ENCODE data around the gene SIGLEC11.
A peak's percentile ranks its signal among the peaks of the same experiment; 100 is the strongest.
"Not testable (repeated sequence)": the region's sequence is repeated elsewhere in the genome, so short reads cannot be mapped to it uniquely, and the experiment has no call there.

SIGLEC11 gene, protein sequence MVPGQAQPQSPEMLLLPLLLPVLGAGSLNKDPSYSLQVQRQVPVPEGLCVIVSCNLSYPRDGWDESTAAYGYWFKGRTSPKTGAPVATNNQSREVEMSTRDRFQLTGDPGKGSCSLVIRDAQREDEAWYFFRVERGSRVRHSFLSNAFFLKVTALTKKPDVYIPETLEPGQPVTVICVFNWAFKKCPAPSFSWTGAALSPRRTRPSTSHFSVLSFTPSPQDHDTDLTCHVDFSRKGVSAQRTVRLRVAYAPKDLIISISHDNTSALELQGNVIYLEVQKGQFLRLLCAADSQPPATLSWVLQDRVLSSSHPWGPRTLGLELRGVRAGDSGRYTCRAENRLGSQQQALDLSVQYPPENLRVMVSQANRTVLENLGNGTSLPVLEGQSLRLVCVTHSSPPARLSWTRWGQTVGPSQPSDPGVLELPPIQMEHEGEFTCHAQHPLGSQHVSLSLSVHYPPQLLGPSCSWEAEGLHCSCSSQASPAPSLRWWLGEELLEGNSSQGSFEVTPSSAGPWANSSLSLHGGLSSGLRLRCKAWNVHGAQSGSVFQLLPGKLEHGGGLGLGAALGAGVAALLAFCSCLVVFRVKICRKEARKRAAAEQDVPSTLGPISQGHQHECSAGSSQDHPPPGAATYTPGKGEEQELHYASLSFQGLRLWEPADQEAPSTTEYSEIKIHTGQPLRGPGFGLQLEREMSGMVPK

DNA sequence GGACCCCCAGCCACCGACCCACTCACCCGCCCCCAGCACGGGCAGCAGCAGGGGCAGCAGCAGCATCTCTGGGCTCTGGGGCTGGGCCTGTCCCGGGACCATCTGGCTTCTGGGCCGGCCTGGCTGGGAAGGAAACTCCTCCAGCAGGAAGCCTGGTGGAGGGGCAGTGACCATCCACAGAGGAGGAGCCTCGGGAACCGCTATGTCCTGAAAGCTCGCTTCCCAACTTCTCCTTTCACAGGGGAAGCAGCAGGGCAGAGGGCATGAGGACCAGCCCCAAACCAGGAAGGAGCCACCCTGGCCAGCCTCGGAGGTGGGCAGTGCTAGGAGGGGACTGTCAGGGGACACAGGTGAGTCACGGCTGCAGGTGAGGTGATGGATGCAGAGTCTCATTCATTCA, at the start of gene SIGLEC11:
Gene SIGLEC11, minus strand, starts transcription at position 193 of the 400 bp plus-strand sequence. Its CDS starts 91 bp downstream, at position 102.
- DNase-seq (ENCODE audit: low read depth), result not testable (repeated sequence)

DNA sequence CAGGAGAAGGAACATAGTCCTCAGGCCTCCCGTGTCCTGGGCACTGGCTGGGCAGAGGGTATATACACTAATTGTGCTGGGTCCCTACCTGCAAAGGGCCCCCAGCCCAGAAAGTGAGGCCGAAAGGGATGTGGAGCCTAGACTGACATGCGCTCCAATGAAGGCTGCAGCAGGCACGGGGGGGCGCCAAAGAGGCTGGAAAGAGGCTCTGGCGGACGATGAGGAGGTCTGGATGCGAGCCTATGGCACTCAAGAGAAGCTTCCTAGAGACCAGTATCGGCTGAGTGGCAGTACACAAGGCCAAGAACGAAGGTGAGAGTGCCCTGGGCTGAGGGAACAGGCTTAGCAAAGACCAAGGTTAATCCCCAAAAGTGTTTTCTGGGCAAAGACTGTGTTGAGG, 47.6 kb upstream of the SIGLEC11 start:
- DNase-seq (ENCODE audit: low read depth), result no peak

DNA sequence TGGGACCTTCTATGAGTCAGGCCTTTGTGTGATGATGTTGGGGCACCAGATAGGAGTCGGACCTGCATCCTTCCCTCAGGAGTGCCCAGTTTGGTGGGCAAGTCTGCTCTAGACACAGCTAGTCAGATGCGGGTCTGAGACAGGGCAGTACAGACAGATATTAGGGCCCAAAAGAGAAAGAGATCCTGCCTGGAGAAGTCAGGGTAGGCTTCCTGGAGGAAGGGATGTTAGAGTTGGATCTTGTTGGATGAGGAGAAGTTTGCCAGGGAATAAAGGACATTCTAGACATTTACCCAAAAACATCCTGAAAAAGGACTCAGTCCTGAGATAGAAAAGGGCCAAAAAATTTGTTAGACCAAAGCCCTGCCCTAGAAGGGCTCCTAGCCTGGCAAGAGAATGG, 47.0 kb upstream of the SIGLEC11 start:
- DNase-seq (ENCODE audit: low read depth), result no peak

DNA sequence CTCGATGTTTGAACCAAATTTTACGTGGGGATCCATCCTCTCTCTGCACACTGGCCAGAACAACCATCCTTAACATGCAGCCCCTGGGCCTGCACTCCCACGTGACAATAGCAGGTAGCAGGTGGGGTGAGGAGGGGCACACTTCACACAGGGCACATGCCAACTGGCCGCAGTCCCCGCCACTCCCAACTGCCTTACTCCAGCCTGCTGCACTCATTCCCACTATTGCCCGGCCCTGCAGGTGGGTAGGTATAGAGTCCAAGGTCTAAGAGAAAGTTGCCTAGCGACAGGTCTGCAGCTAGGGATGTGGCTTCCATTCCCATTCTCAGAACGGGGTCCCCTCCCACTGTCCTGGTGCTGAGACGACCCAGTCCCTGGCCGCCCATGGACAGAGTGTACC, 46.2 kb upstream of the SIGLEC11 start:
- no peak for DNase-seq (ENCODE audit: low read depth)

DNA sequence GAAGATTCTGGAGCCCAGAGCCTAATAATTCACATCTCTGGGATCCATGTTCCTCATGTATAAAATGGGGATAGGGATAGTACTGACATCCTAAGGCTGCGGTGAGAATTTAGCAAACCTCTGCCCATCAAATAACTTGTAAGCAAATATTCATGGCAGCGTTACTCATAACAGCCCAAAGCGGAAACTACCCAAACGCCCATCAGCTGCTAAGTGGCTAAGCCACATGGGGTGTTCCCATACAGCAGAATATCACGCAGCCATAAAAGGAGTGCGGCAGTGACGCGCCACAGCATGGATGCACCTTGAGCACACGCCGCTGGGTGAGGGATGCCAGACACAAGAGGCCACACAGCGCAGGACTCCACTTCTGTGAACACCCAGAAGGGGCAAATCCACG, 44.5 kb upstream of the SIGLEC11 start:
- no peak for DNase-seq (ENCODE audit: low read depth)

DNA sequence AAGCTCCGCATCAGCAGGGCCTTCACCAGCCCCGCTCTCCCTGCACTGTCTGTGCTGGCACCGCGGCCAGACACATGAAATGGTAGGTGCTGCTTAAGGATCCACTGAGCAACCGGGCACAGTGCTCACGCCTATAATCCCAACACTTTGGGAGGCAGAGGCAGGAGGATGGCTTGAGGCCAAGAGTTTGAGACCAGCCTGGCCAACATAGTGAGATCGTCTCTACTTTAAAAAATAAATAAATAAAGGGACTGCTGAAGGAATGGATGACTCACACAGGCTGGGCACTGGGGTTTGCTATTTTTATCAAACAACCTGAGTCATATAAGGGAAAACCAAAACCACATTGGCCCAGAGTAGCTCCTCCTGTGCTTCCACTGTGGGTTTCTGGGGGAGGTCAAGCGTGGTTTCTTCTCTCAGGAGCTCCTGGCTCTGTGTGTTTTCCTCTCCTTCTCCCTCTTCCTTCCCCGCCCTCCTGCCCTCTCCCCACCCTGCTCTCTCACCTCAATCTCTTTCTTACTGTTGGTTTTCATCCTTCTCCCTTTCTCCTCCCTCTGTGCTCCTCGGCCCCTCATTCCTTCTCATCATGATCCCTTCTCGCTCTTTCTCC, 42.9 kb upstream of the SIGLEC11 start:
- DNase-seq (ENCODE audit: low read depth), result peak; percentile 95

DNA sequence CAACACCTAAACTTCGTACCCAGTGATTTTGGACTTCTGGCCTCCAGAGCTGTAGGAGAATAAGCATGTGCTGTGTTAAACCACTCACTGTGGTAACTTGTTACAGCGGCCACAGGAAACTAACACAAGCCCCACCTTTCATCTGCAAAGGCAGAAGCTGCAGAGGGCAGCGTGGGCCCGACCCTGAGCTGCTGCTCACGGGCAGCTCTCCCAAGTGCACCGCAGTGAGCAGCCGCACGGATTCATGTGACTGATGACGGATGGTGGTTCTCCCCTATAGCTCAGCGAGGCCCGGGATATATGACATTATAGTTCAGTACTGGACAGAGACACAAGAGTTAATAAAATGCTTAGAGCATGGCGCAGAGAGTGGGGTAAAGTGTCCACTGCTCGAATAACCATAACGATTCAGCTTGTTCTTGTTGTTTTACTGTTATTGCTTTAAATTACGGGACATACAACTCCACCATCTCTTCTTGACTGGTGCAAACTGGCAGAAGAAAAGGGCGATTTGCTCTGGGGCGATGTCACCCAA, 42.3 kb upstream of the SIGLEC11 start:
- DNase-seq (ENCODE audit: low read depth), result no peak

DNA sequence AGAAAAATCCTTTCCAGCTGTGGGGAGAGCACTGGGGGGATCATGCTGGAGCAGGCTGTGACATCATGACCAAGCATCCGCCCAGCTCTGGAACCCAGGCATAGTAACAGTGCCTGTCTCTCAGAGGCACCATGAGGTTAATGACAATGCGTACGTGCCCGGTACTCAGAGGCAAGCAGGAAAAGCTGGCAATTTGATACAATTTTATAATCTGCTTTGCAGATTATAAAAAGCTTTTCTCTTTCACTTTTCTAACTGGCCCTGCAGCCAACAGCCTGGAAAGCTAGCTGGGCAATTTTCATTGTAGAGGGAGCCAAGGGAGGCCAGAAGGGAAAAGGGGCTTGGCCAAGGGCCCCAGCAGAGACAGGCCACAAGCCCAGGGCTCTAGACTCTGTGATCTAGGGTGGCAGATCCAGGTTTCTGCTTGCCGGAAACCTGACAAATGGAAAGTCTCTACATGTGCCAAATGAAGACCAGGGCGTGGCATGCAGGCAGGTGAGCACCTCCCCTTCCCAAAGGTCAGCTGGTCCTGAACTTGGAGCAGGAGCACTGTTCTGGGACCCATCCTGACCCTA, 41.5 kb upstream of the SIGLEC11 start:
- no peak for DNase-seq (ENCODE audit: low read depth)

DNA sequence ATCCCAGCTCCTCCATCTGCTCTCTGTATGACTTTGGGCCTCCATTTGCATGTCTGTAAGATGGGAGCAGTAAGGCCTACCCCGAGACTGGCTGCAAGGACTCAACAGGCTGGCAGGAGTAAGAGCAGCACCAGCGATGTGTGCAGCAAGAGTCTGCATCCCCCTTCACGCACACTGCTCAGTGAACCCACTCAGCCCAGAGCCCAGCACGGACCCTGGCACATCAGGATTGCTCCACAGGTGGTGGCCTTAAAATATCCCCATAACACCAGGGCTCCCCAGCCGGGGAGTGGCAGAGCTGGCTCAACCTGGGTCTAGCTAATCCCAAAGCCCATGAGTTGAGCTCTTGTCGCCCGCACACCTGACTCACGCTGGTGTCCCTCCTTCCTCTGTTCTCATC, 40.8 kb upstream of the SIGLEC11 start:
- DNase-seq (ENCODE audit: low read depth), result no peak

DNA sequence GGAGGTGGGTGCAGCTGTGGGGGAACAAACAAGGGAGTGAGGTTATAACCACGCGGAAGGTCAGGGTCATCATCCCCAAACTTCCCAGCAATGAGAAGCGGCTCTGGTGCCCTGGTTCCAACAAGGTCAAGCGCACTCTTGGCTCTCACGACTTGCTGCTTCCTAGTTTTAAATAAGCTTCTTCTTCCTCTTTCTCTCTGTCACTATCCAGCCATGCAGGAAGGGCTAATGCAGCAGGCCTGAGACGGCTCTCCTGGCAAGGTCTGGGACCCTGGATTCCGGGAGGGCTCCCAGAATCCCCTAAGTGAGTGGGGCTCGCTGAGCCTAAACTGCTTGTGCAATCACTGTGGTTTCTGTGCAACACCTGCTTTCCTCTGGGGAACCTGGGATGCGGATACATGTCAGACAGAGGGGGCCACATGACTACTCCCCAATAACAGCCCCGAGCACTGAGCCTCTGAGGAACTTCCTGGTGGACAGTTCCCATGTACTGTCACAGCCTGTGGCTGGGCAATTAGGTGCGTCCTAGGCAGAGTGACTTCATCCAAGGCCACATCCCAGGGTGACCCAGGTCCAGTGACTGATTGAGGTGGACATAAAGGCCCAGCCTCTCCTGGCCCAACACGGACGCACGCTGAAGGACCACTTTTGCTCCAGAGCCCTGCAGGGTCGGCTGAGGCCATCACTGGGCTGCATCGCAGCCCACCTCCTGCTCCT, 40.0 kb upstream of the SIGLEC11 start:
- DNase-seq (ENCODE audit: low read depth), result no peak

DNA sequence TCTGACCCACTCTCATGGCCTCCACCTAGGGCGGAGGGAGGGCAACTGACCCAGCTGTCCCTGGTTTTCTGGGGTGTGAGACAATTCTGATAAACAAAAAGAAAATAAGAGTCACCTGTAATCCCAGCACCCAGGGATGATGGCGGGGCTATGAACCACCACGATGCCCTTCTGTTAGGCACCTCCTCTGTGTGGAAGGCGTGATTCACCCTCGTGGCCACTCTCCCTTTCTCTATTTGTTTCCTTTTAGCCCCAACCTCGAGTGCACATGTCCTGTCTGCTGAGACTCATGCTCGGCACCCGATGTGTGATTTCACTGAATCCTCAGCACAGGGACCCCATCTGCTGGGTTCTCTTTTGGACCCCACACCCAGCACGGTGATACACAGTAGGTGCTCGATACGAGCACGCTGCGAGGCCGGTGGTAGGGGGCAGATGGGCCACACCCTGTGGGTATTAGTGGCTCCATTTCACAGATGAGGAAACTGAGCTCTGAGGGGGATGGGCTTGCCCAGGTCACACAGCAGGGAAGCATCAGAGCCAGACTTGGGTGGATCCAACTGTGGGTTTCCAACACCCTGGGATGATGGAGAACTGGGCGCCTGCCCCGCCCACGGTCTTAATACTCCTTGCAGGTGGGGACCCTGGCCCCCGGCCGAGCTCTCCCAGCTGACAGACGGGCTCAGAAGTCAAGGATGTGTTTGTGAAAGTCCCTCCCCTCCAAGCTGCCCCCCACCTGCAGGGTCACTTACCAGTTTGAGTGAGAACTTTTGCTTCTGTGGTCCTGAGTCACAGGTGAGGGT, 39.3 kb upstream of the SIGLEC11 start:
- DNase-seq (ENCODE audit: low read depth), result no peak

DNA sequence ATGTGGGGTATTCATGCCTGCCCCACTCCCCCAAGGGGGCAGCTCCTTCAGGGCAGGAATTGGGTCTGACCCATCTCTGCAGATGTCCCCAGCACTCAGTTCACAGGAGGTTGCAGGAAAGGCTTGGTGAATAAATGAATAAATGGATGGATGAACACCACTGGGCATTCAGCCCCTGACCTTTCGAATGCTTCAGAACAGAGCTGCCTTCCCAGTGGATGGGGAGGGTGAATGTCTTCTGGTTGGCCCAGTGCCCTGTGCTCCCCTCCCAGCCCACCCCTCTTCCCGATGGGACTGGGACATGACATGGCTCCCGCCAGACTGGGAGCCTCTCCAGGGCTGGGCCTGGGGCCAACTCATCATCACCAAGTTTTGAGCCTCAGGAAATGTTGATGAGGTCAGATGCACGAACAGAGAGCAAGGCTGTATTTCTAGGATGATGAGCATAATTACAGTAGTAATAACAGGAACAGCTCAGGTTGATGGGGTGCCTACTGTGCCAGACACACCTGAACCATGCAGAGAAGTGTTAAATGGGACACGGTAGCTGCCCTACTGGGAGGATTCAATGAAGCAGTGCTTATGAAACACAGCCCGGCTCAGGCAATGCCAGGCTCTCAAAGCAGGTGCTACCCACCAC, 38.5 kb upstream of the SIGLEC11 start:
- no peak for DNase-seq (ENCODE audit: low read depth)

DNA sequence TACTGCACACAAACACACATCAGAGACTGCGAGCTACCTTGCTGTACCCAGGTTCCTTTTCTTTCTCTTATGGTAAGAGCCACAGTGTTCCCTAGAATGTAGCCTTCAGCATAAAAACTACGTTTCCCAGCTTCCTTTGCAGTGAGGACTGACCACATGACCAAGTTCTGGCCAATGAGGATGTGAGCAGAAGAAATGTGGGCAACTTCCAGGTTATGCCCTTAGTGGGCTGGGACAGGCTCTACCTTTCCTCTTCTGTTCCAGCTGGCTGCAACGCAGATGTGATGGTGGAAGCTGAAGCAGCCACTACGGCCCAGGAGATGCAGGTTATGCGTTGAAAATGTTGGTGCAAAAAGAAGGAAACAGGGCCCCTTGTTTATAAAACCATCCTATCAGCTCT, 36.7 kb upstream of the SIGLEC11 start:
- no peak for DNase-seq (ENCODE audit: low read depth)

DNA sequence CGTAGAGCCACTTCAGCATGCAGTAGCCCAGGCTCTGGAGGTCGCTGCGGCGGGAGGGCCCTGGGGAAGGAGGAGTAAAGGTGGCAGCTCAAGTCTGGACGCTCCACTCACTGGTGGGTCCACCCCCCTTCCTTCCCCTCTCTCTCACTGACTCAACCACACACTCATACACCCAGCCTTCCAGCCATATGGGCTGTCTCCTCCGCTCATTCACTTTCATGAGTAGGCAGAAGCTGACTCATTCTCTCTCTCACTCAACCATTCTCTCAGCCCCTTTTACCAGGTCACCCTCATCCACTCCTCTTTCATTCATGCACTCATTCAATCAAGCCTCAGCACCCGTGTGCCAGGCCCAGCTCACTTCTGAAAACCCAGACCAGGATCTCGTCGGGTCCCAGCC, 27.5 kb upstream of the SIGLEC11 start:
- DNase-seq (ENCODE audit: low read depth), result peak; percentile 69

DNA sequence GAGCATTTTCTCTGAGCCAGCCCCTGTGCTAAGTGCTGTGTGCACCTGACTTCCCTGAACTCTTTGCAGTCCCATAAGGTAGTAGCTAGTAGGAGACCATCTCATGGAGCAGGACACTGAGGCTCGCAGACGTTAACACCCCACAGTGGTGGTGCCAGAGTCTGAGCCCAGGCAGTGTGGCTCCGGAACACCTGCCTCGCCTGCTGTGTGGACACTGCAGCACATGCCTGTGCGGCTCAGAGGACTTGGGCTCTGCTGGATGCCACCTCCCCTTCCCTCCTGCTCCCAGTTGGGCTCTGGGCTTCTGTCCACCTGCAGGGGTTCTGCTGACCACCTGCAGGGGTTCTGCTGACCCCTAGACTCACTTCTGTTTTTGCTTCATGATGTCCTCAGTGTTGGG, 27.0 kb upstream of the SIGLEC11 start:
- no peak for DNase-seq (ENCODE audit: low read depth)

DNA sequence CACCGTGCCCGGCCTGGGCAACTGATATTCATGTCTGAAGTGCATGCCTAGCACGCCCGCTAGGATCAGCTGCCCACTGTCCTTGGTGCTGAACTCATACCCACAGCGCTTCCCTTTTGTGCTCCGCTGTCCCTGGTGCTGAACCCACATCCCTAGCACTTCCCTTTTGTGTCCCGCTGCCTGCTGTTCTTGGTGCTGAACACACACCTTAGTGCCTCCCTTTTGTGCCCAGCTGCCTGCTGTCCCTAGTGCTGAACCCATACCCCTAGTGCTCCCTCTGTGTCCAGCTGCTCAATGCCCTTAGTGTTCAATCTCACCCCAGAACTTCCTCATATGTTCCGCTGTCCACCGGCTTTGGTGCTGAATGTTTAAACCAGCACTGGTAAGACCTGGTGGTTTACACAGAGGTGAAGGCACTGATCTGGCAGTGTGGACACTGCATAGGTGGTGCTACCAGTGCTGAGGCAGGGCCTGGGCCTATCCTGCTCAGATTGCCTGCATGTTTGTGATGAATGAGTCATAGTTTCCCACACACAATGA, 26.3 kb upstream of the SIGLEC11 start:
- peak; percentile 76 for DNase-seq (ENCODE audit: low read depth)

DNA sequence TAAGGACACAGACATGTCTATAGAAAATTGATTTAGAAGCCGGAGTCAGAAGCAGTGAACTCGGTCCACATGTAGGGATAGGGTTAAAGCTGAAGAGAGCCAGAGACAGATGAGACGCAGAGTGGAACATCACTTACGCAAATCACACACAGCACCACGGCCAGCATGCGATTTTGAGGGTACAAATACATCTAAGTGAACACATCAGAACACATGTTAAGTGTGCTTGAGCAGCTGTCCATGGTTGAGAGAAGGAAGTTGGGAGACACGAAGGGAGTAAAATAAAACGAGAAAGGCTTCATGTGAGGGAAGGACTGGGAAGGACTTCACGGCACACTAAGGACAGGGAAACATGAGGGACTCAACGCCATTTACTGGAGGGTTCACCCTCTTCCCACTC, 25.4 kb upstream of the SIGLEC11 start:
- no peak for DNase-seq (ENCODE audit: low read depth)

DNA sequence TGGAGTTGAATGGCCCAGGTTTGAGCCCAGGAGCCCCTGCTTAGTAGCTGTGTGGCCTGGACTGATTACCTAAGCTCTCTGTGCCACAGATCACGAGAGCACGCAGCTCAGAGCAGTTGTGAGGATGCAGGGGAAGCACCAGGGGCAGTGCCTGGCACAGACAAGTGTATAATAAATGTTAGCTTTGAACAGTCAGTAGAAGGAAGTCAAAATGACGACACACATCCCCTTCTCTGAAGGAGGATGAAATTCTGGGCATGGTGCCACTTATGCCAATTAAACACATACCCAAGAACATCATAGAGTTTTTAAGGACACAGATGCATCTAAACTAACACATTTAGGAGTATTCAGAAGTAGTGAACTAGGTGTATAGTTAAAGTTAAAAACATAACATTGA, 24.9 kb upstream of the SIGLEC11 start:
- no peak for DNase-seq (ENCODE audit: low read depth)

DNA sequence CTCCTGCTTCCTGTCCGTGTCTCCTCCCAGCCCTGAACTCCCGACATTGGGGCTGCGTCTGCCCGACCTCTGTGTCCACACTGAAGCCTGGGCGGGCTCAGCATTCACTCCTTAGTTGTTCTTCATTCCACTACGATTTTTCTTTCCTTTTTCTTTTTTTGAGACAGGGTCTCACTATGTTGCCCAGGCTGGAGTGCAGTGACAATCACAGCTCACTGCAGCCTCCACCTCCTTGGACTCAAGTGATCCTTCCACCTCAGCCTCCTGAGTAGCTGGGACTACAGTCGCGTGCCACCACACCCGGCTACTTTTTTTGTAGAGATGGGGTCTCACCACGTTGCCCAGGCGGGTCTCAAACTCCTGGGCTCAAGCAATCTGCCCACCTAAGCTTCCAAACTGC, 23.5 kb upstream of the SIGLEC11 start:
- DNase-seq (ENCODE audit: low read depth), result no peak

DNA sequence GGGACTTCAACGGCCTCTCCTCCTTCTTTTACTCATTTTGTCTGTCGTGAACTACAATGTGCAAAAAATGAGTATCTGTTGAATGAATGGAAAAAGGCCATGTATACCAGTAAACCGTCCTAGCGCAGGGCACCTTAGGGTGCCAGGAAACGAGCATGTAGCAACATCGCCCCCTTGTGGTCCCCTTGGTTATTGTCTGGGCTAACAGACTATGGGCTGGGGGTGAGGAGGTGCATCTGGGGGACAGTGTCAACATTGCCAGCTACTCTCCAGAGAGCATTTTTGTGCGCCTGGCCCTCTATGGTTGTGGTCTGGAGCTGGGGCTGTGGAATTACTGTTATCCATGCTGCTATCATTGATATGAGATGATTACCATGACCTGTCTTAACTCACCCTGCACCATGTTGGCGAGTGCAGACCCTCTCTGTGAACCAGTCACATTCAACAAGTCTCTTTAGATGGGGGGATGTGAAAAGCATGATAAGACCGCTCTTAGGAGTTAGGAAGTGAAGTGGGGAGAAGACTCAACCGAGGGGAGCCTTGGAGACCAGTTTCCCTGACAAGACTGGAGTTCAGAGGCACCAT, 22.8 kb upstream of the SIGLEC11 start:
- DNase-seq (ENCODE audit: low read depth), result no peak
